NCI-H1092 (cell line): ENCODE measurements around the gene RAB40B.

Experiments used
- DNase-seq: peaks from one replicate; lab custom pipeline; 2025; lab: John Stamatoyannopoulos, UW

RAB40B gene

GRCh38 chr17:82614095-82614631 is 84.3 kb downstream of the RAB40B start:
- no peak for DNase-seq

DNA sequence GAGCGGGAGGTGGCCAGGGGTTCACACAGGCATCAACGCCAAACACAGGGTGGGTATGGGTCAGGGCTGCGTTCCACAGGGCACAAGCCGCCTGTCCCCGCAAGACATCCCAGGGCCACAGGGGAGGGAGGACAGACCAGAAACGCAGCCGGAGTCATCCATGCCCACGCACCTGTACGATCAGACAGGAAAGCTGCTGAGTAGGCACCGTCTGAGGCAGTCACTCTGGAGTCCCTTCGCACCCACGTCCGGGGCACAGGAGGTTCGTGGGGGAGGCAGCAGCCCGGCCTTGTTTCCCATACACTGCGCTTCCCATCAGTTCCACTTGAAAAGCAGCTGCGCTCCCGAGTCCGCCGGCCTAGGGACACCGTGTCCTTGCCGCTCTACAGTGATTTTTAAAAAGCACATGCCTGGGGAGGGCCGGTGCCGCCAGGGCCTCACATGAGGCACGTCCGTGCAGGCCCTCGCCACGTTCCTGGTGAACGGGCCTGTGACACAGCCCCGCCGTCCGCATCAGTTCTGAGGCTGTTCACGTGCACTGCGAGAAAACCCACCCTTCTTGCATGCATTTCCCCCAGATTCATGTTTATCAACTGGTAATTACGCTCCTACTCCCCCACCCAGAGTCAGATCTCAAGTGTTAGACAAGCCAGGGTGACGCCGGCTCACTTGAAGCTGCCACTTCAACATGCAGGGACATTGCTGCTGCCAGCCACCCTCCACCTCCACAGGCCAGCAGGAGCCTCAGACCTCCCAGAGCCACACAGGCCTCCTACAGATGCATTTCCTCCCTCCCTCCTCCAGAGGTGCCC is 85.0 kb downstream of the RAB40B start:
- no peak for DNase-seq

GRCh38 chr17:82611140-82612058 is 87.1 kb downstream of the RAB40B start:
- no peak for DNase-seq

GRCh38 chr17:82609655-82610054 is 88.8 kb downstream of the RAB40B start:
- DNase-seq, result no peak

- no peak for DNase-seq
Observed at GRCh38 chr17:82608816-82609215, 89.7 kb downstream of the RAB40B start.

- DNase-seq, result no peak
Observed at GRCh38 chr17:82605939-82606600, 92.4 kb downstream of the RAB40B start.
